NCI-H748 (cell line): ENCODE data around the gene SLC11A1.

ENCODE experiments used
- DNase-seq: peaks from one replicate; lab custom pipeline; 2025; ENCODE audit not compliant: unreplicated experiment; lab: John Stamatoyannopoulos, UW

SLC11A1 gene

GRCh38 chr2:218392891-218393462 lies 10.9 kb downstream of the SLC11A1 start:
- DNase-seq = no peak

- DNase-seq = no peak
Observed at GRCh38 chr2:218393750-218394290, 11.7 kb downstream of the SLC11A1 start.

GRCh38 chr2:218394298-218395089 lies 12.4 kb downstream of the SLC11A1 start:
- DNase-seq = no peak

- no peak for DNase-seq
Observed at GRCh38 chr2:218395090-218395444, 13.0 kb downstream of the SLC11A1 start.

- DNase-seq = peak; percentile 73
Observed at GRCh38 chr2:218395456-218395825, 13.4 kb downstream of the SLC11A1 start.

GRCh38 chr2:218395826-218396687 lies 14.0 kb downstream of the SLC11A1 start:
- peak; percentile 96 for DNase-seq

- peak; percentile 93 for DNase-seq
Observed at GRCh38 chr2:218396688-218397462, 14.8 kb downstream of the SLC11A1 start.

GRCh38 chr2:218397463-218397819 lies 15.4 kb downstream of the SLC11A1 start:
- DNase-seq = no peak

GRCh38 chr2:218397820-218398436 lies 15.9 kb downstream of the SLC11A1 start:
- DNase-seq = peak; percentile 67

GRCh38 chr2:218398437-218399390 lies 16.6 kb downstream of the SLC11A1 start:
- DNase-seq = peak; percentile 73

- DNase-seq = peak; percentile 94
Observed at GRCh38 chr2:218399391-218400166, 17.5 kb downstream of the SLC11A1 start, which contains the start of gene CTDSP1. TSS of gene CTDSP1 (plus strand) at chr2:218399868. CDS start at chr2:218400091, 223 bp downstream.

GRCh38 chr2:218400167-218400929 lies 18.3 kb downstream of the SLC11A1 start:
- DNase-seq = no peak

GRCh38 chr2:218400930-218401881 lies 19.1 kb downstream of the SLC11A1 start:
- DNase-seq = no peak

- no peak for DNase-seq
Observed at GRCh38 chr2:218401890-218402289, 19.8 kb downstream of the SLC11A1 start.

- no peak for DNase-seq
Observed at GRCh38 chr2:218402491-218402901, 20.4 kb downstream of the SLC11A1 start.

GRCh38 chr2:218402911-218403411 lies 20.9 kb downstream of the SLC11A1 start:
- no peak for DNase-seq
